ENCODE data around the gene LSAMP.

- TF ChIP-seq CHD1 (IDR thresholded peaks at IDR 0.05; ENCODE audit: low read depth, low read length) (no peak), CTCF (IDR thresholded peaks at IDR 0.05; ENCODE audit: control extremely low read depth in 1 of 3, insufficient read depth in 1 of 3, low read depth in 1 of 3, low read length in 3 of 3) (no peak), POLR2AphosphoS5 (IDR thresholded peaks at IDR 0.05; ENCODE audit: low read depth, low read length) (no peak), YY1 (IDR thresholded peaks at IDR 0.05; ENCODE audit: low read depth, low read length) (no peak), SAP30 (IDR thresholded peaks at IDR 0.05; ENCODE audit: insufficient read depth, insufficient replicate concordance, low read length) (no peak), ATF3 (IDR thresholded peaks at IDR 0.05; ENCODE audit: insufficient read depth, low read depth, low read length) (no peak), TBP (IDR thresholded peaks at IDR 0.05; ENCODE audit: low read depth, low read length) (no peak), EZH2 (IDR thresholded peaks at IDR 0.05; ENCODE audit: low read depth, low read length, severe bottlenecking) (no peak), SIX5 (IDR thresholded peaks at IDR 0.05; ENCODE audit: low read depth, low read length) (no peak), POLR2A (IDR thresholded peaks at IDR 0.05; ENCODE audit: control extremely low read depth in 1 of 2, low read depth in 2 of 2, low read length in 2 of 2) (no peak), TAF1 (IDR thresholded peaks at IDR 0.05; ENCODE audit: low read depth, low read length) (no peak), ZNF274 (IDR thresholded peaks at IDR 0.05; ENCODE audit: borderline replicate concordance, extremely low read depth, low read length) (no peak), NRF1 (IDR thresholded peaks at IDR 0.05; ENCODE audit: low read depth, low read length) (no peak)
Measured at GRCh38 chr3:116045314-116045713, 400.0 kb downstream of the LSAMP start.

All from H1 (cell line).